SK-N-SH treated with all-trans-retinoic acid at 6 μM for 48 hours (cell line): ENCODE data around the gene LTBP2.

ENCODE experiments used
- ATAC-seq: fragments of 200-7000 bp; cut with Tn5 transposase; 3 replicates; pipeline ENCODE4 v1.9.1; 2020; ENCODE audit warnings: mild to moderate bottlenecking, moderate library complexity
- CREB5 ChIP-seq: fragments of 250-450 bp; sonication (Bioruptor Pico); IDR thresholded peaks from 2 replicates; pipeline ENCODE4 v1.5.1; 2020; ENCODE audit warnings: low read depth, mild to moderate bottlenecking, moderate library complexity
- CSDC2 ChIP-seq: fragments of 250-450 bp; sonication (Bioruptor Pico); IDR thresholded peaks from 2 replicates; pipeline ENCODE4 v1.5.0; 2020; ENCODE audit warnings: mild to moderate bottlenecking, moderate library complexity
- CSRNP3 ChIP-seq: fragments of 250-450 bp; sonication (Bioruptor Pico); IDR thresholded peaks from 2 replicates; pipeline ENCODE4 v1.5.1; 2021; ENCODE audit warnings: mild to moderate bottlenecking, moderate library complexity
- ESRRG ChIP-seq: fragments of 250-450 bp; sonication (Bioruptor Pico); IDR thresholded peaks from 2 replicates; pipeline ENCODE4 v1.6.1; 2021; ENCODE audit warnings: mild to moderate bottlenecking
- GLIS3 ChIP-seq: fragments of 250-450 bp; sonication (Bioruptor Pico); IDR thresholded peaks from 2 replicates; pipeline ENCODE4 v1.5.0; 2020; ENCODE audit warnings: mild to moderate bottlenecking, moderate library complexity
- ISL1 ChIP-seq: fragments of 250-450 bp; sonication (Bioruptor Pico); IDR thresholded peaks from 2 replicates; pipeline ENCODE4 v2.1.2; 2022; ENCODE audit warnings: mild to moderate bottlenecking, moderate library complexity
- OSR1 ChIP-seq: fragments of 250-450 bp; sonication (Bioruptor Pico); IDR thresholded peaks from 2 replicates; pipeline ENCODE4 v1.8.0; 2022; ENCODE audit warnings: moderate library complexity, mild to moderate bottlenecking, inconsistent platforms
- POU6F1 ChIP-seq: fragments of 250-450 bp; sonication (Bioruptor Pico); IDR thresholded peaks from 2 replicates; pipeline ENCODE4 v1.8.0; 2021; ENCODE audit warnings: low read depth, mild to moderate bottlenecking, moderate library complexity, borderline replicate concordance
- PPARA ChIP-seq: fragments of 250-450 bp; sonication (Bioruptor Pico); IDR thresholded peaks from 2 replicates; pipeline ENCODE4 v1.5.0; 2020; ENCODE audit warnings: mild to moderate bottlenecking, borderline replicate concordance
- RARB ChIP-seq: fragments of 250-450 bp; sonication (Bioruptor Pico); IDR thresholded peaks from 2 replicates; pipeline ENCODE4 v1.8.0; 2021; ENCODE audit warnings: mild to moderate bottlenecking, moderate library complexity
- SNAI2 ChIP-seq: fragments of 250-450 bp; sonication (Bioruptor Pico); IDR thresholded peaks from 2 replicates; pipeline ENCODE4 v1.5.0; 2020; ENCODE audit warnings: mild to moderate bottlenecking, moderate library complexity
- TCF4 ChIP-seq: fragments of 250-450 bp; sonication (Bioruptor Pico); IDR thresholded peaks from 2 replicates; pipeline ENCODE4 v1.8.0; 2021; ENCODE audit warnings: mild to moderate bottlenecking, moderate library complexity, borderline replicate concordance
- TOX ChIP-seq: fragments of 250-450 bp; sonication (Bioruptor Pico); IDR thresholded peaks from 2 replicates; pipeline ENCODE4 v1.8.0; 2021; ENCODE audit warnings: mild to moderate bottlenecking, moderate library complexity, borderline replicate concordance
- TSHZ2 ChIP-seq: fragments of 250-450 bp; sonication (Bioruptor Pico); IDR thresholded peaks from 2 replicates; pipeline ENCODE4 v1.5.0; 2020; ENCODE audit warnings: mild to moderate bottlenecking, moderate library complexity
- ZC3H10 ChIP-seq: fragments of 250-450 bp; sonication (Bioruptor Pico); IDR thresholded peaks from 2 replicates; pipeline ENCODE4 v1.5.1; 2021; ENCODE audit warnings: mild to moderate bottlenecking, moderate library complexity
- ZFP3 ChIP-seq: fragments of 250-450 bp; sonication (Bioruptor Pico); IDR thresholded peaks from 2 replicates; pipeline ENCODE4 v1.5.0; 2020; ENCODE audit warnings: mild to moderate bottlenecking, moderate library complexity
- ZFP30 ChIP-seq: fragments of 450-650 bp; formaldehyde crosslinking; IDR thresholded peaks from 2 replicates; pipeline ENCODE4 v1.5.0; 2022; ENCODE audit warnings: mild to moderate bottlenecking, moderate library complexity
- ZNF565 ChIP-seq: fragments of 450-650 bp; formaldehyde crosslinking; conservative IDR thresholded peaks from 2 replicates; pipeline ENCODE4 v1.5.0; 2020; ENCODE audit warnings: low read depth, mild to moderate bottlenecking, moderate library complexity
- ZNF70 ChIP-seq: fragments of 450-650 bp; formaldehyde crosslinking; IDR thresholded peaks from 2 replicates; pipeline ENCODE4 v1.5.0; 2020; ENCODE audit warnings: mild to moderate bottlenecking, moderate library complexity
- ZNF8 ChIP-seq: fragments of 450-650 bp; formaldehyde crosslinking; IDR thresholded peaks from 2 replicates; pipeline ENCODE4 v1.5.0; 2020; ENCODE audit warnings: mild to moderate bottlenecking, moderate library complexity

Gene LTBP2

GRCh38 chr14:74504874-74505720 is 106.9 kb downstream of the LTBP2 start:
- TF ChIP-seq ZFP3 (CRISPR knock-in tag) (no peak), CSRNP3 (CRISPR knock-in tag) (no peak), CSDC2 (CRISPR knock-in tag) (no peak), ZNF70 (no peak), CREB5 (CRISPR knock-in tag) (no peak), SNAI2 (CRISPR knock-in tag) (no peak), ZFP30 (no peak)
- no peak for ATAC-seq

- no peak for ATAC-seq
- TF ChIP-seq ZFP3 (CRISPR knock-in tag) (no peak), ZNF565 (CRISPR knock-in tag) (no peak), TSHZ2 (CRISPR knock-in tag) (no peak), SNAI2 (CRISPR knock-in tag) (no peak), ESRRG (CRISPR knock-in tag) (no peak), CREB5 (CRISPR knock-in tag) (no peak), CSRNP3 (CRISPR knock-in tag) (no peak), ZC3H10 (CRISPR knock-in tag) (no peak), CSDC2 (CRISPR knock-in tag) (no peak), ISL1 (CRISPR knock-in tag) (no peak), POU6F1 (CRISPR knock-in tag) (no peak), ZNF8 (CRISPR knock-in tag) (no peak), TOX (CRISPR knock-in tag) (no peak), OSR1 (no peak), ZNF70 (no peak), PPARA (CRISPR knock-in tag) (no peak), ZFP30 (no peak), GLIS3 (CRISPR knock-in tag) (no peak), RARB (no peak), TCF4 (CRISPR knock-in tag) (no peak)
These were observed 107.6 kb downstream of the LTBP2 start for GRCh38 chr14:74504412-74504811.
